Hematopoietic multipotent progenitor cell (in vitro differentiated cells): ENCODE data around the gene RAB3GAP2. TPM values are rescaled to one million over a fixed set of nuclear protein-coding genes. Genes with fewer than 3 reads are reported as not detected.
"Not testable (repeated sequence)": the region's sequence is repeated elsewhere in the genome, so short reads cannot be mapped to it uniquely, and the experiment has no call there.

ENCODE experiments used
- DNase-seq, 3 donors: peaks; one replicate each; pipeline ENCODE4 v3.0.0-alpha.2; 2011 to 2015; ENCODE audit warnings: low read depth in 2 of 3, low spot score in 2 of 3
- total RNA-seq: library from RNA; depleted of rRNA; stranded (reverse); fragments of >200 nt; gene quantifications from one replicate; pipeline ENCODE4 v1.2.3, GENCODE V29; 2012

The RAB3GAP2 gene, protein sequence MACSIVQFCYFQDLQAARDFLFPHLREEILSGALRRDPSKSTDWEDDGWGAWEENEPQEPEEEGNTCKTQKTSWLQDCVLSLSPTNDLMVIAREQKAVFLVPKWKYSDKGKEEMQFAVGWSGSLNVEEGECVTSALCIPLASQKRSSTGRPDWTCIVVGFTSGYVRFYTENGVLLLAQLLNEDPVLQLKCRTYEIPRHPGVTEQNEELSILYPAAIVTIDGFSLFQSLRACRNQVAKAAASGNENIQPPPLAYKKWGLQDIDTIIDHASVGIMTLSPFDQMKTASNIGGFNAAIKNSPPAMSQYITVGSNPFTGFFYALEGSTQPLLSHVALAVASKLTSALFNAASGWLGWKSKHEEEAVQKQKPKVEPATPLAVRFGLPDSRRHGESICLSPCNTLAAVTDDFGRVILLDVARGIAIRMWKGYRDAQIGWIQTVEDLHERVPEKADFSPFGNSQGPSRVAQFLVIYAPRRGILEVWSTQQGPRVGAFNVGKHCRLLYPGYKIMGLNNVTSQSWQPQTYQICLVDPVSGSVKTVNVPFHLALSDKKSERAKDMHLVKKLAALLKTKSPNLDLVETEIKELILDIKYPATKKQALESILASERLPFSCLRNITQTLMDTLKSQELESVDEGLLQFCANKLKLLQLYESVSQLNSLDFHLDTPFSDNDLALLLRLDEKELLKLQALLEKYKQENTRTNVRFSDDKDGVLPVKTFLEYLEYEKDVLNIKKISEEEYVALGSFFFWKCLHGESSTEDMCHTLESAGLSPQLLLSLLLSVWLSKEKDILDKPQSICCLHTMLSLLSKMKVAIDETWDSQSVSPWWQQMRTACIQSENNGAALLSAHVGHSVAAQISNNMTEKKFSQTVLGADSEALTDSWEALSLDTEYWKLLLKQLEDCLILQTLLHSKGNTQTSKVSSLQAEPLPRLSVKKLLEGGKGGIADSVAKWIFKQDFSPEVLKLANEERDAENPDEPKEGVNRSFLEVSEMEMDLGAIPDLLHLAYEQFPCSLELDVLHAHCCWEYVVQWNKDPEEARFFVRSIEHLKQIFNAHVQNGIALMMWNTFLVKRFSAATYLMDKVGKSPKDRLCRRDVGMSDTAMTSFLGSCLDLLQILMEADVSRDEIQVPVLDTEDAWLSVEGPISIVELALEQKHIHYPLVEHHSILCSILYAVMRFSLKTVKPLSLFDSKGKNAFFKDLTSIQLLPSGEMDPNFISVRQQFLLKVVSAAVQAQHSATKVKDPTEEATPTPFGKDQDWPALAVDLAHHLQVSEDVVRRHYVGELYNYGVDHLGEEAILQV (N-terminal part only)
- 15.6 TPM for total RNA-seq

GRCh38 chr1:220272047-220272840 lies at the start of gene RAB3GAP2:
Gene RAB3GAP2 (minus strand): TSS chr1:220272453. CDS start chr1:220272337, 116 bp downstream.
- DNase-seq: peak; percentile 94 to 96 (median 95)

- no peak for DNase-seq
These were observed 49.5 kb upstream of the RAB3GAP2 start for GRCh38 chr1:220321758-220322157.

DNA sequence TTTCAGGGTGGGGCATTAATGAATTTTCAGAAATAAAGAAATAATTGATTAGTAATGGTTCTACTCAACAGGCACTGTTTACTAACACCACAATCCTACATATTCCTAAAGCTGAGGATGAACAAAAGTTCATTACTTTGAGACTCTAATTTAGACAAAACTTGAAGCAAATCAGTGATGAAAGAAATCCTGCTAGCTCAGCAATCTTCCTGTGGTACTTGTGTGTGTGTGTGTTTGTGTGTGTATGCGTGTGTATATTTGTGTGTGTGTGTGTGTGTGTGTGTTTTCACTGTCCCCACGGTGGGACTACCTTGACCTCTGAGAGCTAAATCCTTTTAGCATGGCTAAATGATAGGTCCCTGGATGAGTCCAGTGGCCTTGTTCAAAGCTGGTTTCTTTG lies 48.5 kb upstream of the RAB3GAP2 start:
- DNase-seq: no peak

DNA sequence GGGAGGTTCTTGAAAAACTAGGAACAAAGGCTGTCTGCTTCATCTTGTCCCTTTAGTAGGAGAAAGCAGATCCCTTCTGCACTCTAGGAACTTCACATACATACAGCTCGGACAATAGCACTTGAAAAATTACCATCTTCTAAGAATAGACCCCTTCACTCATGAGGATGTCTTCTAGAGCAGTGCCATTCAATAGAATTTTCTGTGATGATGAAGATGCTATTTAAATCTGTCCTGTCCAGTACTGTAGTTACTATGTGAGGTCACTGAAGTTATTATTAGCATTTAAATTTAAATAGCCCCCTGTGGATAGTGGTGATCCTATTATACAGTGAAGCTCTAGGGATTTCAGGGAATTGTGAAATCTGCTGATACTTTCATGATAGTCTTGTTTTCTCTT lies 46.4 kb upstream of the RAB3GAP2 start:
- no peak for DNase-seq

DNA sequence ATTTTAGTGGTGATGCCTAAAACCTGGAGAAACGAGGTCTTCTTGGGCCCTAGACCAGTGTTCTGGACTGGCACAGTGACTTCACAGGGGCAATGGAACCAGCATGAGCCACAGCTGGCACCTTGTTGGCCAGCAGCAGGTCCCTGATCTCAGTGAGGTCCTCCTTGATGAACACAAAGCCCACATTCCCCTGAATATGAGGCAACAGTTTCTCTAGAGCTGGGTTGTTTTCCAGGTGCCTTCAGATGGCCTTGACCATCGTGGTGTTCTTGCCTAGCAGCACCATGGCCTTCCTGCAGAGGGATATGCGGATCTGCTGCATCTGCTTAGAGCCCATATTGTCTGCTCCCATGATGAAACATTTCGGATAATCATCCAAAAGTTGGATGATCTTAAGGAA lies 44.9 kb upstream of the RAB3GAP2 start:
- no peak for DNase-seq

DNA sequence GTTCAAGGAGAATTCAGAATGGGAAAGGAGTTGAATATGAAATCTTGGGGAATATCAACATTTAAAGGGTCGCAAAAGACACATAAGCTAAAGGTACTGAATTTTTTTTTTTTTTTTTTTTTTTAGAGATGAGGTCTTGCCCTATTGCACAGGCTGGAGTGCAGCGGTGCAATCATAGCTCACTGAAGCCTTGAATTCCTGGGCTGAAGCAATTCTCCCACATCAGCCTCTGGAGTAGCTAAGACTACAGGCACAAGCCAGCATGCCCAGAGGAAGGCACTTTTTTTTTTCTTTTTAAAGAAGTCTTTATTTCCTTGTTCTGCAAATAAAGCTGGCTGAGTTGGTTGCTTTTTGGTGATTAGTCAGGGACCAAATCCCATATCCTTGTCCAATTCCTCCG lies 44.1 kb upstream of the RAB3GAP2 start:
- no peak for DNase-seq

DNA sequence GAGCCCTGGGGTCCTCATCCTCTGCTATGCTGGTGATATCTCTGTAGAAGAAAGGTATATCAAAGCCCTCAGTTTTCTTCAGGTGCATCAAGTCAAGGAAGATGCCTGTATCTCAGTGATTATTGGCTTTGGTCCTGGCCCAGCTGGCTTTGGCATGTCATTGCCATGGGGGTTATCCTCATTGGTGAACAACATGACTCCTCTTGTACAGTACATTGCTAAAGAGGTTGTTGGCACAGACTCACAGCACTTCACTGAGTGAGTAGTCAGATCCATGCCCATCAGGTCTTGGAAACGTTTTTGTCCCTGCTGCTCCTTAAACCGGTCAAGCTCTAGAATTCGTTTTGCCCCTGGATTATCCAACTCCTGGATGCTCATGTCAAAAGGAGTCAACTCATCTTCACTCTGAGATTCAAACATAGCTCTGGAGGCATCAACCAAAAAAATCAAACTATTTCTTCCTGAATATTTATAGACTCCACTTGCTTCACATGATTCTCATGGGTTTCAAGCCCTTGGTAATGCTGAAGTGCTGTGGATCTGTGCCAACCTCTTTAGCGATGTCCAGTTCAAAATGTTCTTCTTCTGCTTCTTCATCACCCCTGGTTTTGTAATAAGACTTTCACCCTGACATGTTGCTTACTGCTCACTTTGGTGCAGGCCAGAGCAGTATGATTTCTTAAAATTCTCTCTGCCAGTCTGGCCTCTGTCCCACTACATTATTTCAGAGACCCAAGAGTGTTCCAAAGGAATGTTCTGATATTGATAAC lies 43.0 kb upstream of the RAB3GAP2 start:
- no peak for DNase-seq

DNA sequence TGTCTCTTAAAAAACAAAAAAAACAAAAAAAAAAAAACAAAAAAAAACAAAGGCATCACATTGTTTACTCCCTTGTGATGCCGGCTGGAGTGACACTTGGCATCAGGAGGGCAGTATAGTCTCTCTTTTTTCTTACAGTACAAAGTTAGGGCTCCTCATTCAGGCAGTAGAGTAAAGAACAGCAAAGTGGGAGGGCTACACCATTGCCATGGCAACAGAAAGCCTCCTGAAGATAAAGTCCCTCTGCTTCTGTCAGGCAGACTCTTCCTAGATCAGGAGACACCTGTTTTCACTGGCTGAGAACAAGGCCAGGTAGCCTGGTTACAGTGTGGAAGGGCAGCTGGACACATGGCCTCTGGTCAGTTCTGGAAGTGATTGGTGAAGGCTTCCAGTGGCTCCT lies 41.3 kb upstream of the RAB3GAP2 start:
- DNase-seq: no peak

- not testable (repeated sequence) for DNase-seq
These were observed 37.9 kb upstream of the RAB3GAP2 start for GRCh38 chr1:220310147-220310546.

- DNase-seq: no peak
These were observed 35.4 kb upstream of the RAB3GAP2 start for GRCh38 chr1:220307607-220308006.

DNA sequence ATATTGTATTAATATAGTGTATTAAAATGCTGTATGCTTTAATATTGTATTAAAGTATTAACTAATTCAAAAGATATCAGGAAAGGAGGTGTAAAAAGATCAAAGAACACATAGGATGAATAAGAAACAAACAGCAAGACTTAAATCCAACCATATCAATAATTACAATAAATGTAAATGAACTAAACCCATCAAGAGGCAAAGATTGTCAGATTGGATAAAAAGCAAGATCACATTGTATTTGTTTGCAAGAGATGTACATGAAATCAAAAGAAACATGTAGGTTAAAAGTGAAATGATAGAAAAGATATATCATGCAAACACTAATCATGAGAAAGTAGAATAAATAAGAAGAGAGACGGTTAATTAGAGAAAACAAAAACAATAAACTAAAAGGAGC lies 34.1 kb upstream of the RAB3GAP2 start:
- no peak for DNase-seq

- DNase-seq: no peak
These were observed 31.6 kb upstream of the RAB3GAP2 start for GRCh38 chr1:220303871-220304270.

DNA sequence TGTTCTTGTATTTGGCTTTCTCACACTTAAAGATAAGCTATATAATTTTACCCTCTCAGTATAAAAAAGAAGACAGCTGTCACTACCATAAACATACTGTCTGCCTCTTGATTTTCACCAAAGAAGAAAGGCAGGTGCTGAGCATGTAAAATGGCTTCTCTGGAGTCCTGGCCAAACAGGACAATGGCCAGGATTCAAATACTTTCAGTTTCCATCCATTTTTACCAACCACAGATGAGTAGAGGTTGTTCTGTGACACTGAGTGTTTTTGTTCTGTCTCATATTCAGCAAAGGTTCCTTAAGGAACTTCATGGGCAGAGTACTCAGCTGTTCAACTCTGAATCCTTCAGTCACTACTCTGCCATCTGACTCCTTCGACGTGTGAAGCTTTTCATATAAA lies 29.4 kb upstream of the RAB3GAP2 start:
- DNase-seq: no peak

- no peak for DNase-seq
These were observed 28.3 kb upstream of the RAB3GAP2 start for GRCh38 chr1:220300442-220301121.

DNA sequence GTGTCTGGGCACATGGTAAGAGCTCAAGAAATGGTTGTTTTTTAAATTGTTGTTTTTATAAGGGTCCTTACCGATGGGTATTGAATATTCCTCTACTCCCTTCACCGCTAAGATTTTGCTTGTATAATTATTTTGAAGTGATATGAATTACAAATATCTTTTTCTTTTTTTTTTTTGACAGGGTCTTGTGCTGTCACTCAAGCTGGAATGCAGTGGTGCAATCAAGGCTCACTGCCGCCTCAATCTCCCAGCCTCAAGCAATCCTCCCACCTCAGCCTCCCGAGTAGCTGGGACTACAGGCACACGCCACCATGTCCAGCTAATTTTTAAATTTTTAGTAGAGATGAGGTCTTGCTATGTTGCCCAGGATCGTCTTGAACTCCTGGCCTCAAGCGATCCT lies 27.1 kb upstream of the RAB3GAP2 start:
- DNase-seq: no peak

DNA sequence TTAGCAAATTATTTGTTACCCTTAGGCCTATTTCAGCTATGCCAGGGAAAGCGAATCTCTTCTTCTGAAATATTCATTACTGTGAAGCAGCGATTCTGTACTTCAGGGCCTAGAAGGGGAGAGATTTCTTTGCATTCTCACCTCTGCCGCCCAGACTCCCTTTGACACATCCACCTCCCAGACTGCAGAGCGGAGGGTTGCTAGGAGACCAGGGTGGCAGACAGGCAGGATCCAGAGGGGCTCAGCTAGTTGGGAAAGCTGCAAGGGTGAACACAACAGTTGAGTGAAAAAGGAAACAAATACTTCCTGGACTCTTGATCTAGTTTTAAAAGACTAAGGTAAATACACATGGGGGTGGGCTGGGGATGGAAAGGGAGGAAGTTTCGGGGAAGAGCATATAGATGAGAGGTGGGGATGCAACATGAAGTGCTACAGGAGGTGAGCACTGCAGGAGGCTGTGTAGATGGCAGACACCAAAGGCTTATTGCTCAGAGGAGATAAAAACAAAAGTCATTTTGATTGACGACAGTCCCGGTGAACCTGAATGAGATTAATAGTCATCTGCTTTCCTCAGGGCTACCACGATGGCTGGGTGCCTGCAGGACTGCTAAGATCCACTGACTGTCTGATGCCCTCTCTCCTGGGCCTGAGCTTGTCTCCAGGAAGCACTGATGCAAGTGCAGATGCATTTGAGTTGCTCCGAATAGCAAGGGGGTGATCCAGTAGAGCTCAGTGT lies 26.4 kb upstream of the RAB3GAP2 start:
- DNase-seq: no peak

DNA sequence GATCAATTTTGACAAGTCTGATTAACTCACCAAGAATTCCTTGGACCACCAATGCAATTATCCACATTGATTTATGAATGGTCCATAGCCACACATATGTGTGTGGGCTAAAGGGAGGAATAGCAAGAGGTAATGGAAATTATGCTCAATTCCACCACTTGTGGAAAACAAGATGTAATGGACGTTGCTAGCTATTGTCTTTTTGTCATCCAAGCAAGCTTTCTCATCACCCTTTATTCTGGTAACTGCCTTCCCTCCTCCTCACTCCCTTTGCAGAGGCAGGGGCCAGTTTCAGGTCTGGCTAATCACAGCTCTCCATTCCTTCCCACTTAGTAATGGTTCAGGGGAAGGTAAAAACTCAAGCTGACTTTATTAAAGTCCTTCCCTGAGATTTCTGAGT lies 24.7 kb upstream of the RAB3GAP2 start:
- no peak for DNase-seq

DNA sequence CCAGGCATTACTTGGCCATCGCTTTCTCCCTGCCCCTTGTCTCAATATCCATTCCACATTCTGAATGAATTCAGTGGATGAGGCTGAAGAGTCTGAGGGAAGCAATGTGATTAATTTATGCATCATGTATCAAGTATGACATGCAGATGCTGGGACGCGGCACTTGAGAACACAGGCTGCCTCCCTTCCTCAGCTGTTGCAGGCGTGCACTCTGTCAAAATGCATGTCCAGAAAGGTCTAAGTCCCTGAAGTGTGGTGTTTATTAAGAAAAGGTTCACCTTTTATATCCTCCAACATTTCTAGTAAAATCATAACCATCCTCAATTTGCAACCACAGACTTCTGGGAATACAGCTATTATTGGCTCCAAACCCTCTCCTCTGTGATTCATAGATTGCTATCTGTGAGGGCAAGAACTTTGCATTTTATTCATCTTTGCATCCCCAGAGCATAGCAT lies 22.6 kb upstream of the RAB3GAP2 start:
- no peak for DNase-seq
